ENCODE data around the gene FAM221B.

FAM221B gene

GRCh38 chr9:35845824-35846771 is 17.6 kb upstream of the FAM221B start:
- DNase-seq: no peak

- no peak for DNase-seq
These were observed 16.2 kb upstream of the FAM221B start for GRCh38 chr9:35844628-35845270.

GRCh38 chr9:35842795-35843194 is 14.3 kb upstream of the FAM221B start:
- DNase-seq: no peak

GRCh38 chr9:35842020-35842745 is 13.7 kb upstream of the FAM221B start:
- DNase-seq: no peak

- no peak for DNase-seq
These were observed 13.0 kb upstream of the FAM221B start for GRCh38 chr9:35841645-35841900.

- DNase-seq: no peak
These were observed 12.5 kb upstream of the FAM221B start for GRCh38 chr9:35840881-35841644.

GRCh38 chr9:35839926-35840325 is 11.4 kb upstream of the FAM221B start:
- DNase-seq: no peak

- DNase-seq: no peak
These were observed 8.1 kb upstream of the FAM221B start for GRCh38 chr9:35836595-35836994.

- DNase-seq: no peak
These were observed 7.2 kb upstream of the FAM221B start for GRCh38 chr9:35835766-35836165.

GRCh38 chr9:35835216-35835632 is 6.7 kb upstream of the FAM221B start:
- no peak for DNase-seq

- DNase-seq: no peak
These were observed 6.0 kb upstream of the FAM221B start for GRCh38 chr9:35834260-35835215.

- DNase-seq: no peak
These were observed 4.3 kb upstream of the FAM221B start for GRCh38 chr9:35832814-35833213.

GRCh38 chr9:35831040-35831439 is 2.5 kb upstream of the FAM221B start:
- DNase-seq: no peak

GRCh38 chr9:35829764-35830096 is 1.2 kb upstream of the FAM221B start:
- DNase-seq: no peak

- DNase-seq: peak; percentile 6
These were observed 692 bp upstream of the FAM221B start, which contains the start of gene TMEM8B for GRCh38 chr9:35829084-35829763. TSS of gene TMEM8B (plus strand) at chr9:35829228. CDS start at chr9:35829448, 220 bp downstream.

- DNase-seq: no peak
These were observed 1.0 kb downstream of the FAM221B start for GRCh38 chr9:35827486-35827885.

GRCh38 chr9:35826071-35826701 is 2.3 kb downstream of the FAM221B start:
- DNase-seq: no peak

- no peak for DNase-seq
These were observed 5.6 kb downstream of the FAM221B start for GRCh38 chr9:35822926-35823325.

- DNase-seq: no peak
These were observed 8.5 kb downstream of the FAM221B start for GRCh38 chr9:35820076-35820475.

GRCh38 chr9:35818341-35818740 is 10.2 kb downstream of the FAM221B start:
- DNase-seq: no peak

GRCh38 chr9:35816708-35817107 is 11.8 kb downstream of the FAM221B start:
- no peak for DNase-seq
